ENCODE data around the gene RNASE13.

DNA sequence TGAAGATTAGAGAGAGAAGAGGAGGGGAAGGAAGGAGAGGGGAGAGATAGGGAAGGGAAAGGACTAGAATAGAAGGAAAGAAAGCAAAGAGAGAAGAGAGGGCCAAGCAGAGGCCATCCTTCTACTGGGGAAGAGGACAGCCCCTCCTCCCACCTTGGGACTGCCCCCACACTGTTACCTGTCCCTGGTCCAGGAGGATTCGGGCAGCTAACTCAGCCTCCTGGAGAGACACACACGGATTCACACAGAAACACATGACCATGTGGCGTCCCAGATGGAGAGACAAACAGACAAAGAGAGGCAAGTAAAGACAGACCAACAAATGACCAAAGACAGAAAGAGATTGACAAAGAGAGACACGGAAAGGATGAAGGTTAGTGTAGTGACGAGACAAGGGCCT, 11.9 kb downstream of the RNASE13 start:
- TF ChIP-seq GATA2 (IDR thresholded peaks at IDR 0.05; ENCODE audit: low read depth, low read length) (no peak), GATA3 (IDR thresholded peaks at IDR 0.05; ENCODE audit: low read depth, low read length) (no peak)

Measured in SH-SY5Y (cell line).